ENCODE data around the gene CTSD.
A peak's percentile ranks its signal among the peaks of the same experiment; 100 is the strongest.

Gene CTSD

DNA sequence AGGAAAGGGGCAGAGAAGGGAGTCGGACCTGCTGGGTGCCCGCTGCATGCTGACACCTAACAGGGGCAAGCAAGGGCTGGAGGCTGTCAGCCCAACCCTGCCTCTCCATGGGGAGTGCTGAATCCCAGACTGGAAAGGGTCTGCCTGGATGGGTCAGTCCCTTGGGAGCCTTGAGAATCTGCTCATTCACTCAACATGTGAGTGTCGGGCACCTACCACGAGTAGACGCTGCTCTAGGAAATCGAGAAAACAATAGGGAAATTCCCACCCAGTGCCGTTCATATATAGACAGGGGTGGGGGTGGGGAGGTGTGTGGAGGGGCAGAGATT, 4.4 kb upstream of the CTSD start:
- no peak for DNase-seq

DNA sequence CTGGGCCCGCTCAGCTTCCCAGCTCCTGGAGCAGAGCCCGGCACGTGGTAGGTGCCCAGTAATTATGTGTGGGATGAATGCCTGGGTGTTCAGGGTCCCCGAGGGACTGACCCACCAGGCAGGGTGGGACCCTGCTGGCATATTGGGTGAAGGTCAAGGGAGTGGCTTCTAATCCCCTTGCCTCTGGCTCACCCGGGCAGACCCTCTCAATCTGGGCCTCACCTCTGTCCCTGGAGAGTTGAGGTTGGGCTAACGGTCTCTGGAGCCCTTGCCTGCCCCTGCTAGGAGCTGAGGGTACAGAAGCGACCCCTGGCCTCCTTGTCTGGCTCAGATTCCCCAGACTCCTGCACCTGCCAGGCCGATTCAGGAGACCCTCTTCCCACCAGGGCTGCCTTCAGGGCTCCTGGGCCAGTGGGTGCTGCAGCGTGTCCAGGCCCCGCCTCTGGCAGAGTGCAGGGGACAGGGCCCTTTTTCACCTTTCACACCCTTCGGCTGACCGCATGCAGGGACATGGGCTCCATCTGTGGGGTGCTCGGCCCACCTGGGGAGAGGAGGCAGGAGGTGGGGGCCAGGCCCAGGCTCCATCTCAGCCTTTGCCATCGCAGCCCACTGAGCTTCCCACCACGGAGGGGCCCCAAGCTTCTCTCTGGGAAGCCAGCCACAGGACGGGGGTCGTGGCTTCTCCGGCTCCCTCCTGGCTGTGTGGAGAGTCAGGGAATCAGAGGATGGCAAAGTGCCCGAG, 3.8 kb upstream of the CTSD start:
- DNase-seq, result no peak

DNA sequence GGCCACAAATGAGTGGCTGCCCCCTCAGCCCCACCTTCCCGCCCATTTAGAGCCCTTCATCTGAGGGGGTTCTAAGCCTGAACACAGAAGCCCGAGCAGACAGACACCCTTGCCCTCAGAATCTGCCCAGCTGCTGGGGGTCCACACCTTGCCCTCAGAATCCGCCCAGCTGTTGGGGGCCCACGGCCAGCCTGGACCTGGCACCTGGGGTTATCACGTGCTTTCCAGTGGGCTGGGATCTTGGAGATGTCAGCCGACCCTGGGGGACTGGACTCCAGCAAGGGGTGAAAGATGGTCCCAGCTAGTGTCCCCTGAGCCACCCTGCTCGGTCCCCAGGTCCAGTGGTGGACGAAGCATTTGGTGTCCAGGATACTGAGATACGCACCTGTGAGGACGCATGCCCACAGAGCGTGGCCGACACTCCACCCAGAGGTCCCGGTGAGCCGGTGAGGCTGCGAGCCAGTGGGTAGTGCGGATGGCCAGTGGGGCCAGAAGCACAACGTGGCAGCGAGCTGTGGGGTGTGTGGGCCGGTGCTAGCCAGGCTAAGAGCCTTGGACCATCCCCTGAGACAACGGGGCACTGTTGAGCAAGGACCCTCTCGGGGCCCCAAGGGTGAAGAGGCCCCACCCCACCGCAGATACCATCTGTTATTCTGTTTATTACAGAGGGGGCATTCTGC, 3.1 kb upstream of the CTSD start:
- DNase-seq, result no peak

DNA sequence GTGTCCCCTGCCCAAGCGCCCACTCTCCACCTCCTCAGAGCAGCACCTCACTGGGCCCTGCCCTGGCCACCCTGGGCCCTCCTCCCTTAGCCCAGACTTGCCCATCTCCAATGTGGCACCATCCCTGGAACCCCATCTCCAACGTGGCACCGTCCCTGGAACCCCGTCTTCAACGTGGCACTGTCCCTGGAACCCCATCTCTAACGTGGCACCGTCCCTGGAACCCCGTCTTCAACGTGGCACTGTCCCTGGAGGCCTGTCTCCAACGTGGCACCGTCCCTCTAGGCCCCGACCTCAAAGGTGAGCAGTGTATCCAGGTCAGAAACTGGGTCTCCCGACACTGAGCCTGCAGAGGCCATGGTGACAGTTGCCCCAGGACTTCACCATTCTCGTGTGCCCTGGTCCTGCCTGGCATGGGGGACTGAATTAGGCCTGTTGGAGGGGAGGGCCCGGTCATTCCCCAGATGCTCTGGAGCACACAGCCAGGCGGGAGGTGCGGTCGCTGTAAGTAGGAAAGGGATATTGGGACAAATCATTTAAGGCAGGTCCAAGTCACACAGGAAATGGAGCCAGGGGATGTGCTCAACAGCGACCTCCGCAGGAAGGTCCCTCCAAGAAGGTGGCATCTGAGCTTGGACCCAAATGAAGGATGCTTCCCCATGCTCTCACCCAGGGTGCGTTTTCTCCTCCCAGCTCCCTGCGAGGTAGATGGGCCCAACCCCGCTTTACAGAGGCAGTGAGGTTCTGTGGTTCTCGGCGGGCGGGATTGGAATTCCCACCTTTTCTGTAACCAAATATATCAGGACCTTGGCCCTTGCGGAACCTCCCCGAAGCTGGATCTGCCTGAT, 2.4 kb upstream of the CTSD start:
- no peak for DNase-seq

DNA sequence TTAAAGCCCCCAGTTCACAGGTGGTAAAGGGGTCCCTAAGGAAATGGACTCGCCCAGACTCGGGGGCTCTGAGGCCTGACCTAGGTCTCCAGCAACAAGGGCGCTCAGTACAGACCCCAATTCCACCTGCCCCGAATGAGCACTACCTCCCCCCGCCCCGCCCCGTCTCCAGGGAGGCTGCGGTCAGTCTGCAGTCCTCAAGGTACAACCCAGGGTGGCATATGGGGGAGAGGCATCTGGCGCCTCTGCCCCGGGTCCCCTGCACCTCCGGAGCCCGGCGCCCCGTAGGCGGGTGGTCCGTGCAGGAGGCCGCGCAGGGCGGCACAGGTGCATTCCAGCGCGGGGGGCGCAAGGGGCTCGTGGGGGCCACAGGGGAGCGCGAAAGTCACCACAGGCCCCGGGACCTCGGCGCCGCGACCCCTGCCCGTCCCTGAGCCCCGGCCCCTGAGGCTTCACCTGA, 361 bp downstream of the CTSD start:
- no peak for DNase-seq

DNA sequence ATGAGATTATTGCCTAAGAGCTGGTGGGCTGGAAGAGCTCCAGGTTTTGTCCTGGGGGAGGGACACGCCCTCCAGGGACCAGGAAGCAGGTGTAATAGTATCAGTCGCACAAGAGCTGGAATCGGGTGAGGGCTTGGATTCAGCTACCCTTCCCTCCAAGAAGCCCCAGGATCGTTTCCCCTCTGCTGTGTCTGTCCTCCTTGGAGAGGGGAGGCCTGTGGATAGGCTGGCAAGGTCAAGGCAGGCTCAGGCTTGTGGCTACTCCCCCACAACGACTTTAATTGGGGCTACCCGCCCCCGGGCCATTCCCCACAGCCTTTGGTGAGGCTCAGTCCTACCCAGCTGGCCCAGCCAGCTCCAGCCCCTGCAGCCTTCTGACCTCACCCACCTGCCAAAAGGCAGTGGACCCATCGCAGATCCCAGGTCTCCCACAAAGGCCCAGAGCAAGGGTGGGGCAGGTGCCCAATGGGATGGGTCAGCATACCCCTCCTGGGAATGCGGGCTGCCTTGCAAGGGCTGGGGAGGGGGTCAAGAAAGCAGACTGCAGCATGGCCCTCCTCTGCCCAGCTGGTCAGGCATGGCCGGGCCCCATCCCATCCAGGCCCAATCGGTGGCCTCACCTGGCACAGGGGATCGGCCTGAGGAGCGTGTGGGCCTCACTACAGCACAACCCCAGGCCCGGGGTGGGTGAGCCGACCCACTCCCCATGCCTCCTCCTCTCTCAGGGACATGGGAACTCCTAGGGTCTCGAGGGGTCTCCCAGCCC, 1.0 kb downstream of the CTSD start:
- no peak for DNase-seq

DNA sequence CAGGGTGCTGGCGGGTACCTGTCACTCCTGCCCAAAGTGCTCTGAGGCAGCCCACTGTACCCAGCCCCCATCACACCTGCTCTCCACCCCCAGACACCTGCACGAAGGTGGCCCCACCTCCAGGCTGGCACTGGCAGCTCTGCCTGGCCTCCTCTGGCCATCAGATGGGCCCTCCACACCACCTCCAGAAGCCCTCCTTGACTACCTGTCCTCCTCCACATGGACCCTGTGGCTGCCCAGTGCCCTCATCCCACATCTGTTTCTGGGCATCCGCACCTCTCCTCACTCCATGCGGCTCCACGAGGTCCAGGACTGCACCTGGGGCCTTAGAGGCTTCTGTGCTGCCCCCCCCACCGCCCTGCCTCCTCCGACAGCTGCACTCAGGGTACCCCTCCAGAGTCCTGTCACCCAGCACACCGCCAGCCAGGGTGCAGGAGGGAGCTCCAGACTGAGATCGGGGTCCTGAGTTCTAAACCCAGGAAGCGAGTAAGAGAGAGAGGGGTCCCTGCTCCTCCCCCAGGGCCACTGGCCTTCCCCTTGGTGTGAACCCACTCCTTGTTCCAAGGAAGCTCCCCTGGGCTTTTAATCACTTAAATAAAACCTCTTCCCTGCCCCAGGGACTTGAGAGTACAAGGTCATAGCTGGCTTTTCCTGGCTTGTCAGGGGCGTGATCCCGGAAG, 1.7 kb downstream of the CTSD start:
- DNase-seq, result no peak

DNA sequence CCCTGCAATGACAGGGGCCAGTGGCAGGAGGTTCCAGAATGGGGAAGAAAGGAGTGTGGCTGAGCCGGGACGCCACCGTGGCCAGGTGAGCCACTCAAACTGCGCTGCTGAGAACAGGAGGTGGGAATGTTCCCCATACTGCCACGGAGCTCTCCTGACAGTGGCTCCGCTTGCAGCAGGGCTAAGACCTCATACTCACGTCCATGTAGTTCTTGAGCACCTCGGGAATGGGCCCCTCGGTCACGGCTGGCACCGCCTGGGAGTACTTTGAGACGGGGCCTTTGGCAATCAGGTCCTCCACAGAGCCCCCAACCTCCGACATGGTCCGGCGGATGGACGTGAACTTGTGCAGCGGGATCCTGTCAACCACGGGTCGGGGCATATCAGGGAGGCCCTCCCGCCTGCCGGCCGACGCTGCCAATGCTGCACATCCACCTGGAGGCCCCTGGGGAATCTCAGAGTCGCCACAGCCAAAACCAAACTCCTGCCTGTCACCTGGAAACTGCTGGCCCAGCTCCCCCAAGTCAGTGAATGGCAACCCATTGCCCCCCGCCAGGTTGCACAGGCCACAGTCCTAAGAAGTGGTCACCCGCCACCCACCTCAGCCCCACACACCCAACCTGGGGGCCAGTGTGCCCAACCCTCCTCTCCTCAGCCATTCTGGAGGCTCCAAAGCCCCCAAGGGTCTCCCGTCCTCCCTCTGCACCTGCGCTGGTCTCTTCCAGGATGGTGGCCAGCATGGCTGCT, 2.4 kb downstream of the CTSD start:
- DNase-seq, result no peak

DNA sequence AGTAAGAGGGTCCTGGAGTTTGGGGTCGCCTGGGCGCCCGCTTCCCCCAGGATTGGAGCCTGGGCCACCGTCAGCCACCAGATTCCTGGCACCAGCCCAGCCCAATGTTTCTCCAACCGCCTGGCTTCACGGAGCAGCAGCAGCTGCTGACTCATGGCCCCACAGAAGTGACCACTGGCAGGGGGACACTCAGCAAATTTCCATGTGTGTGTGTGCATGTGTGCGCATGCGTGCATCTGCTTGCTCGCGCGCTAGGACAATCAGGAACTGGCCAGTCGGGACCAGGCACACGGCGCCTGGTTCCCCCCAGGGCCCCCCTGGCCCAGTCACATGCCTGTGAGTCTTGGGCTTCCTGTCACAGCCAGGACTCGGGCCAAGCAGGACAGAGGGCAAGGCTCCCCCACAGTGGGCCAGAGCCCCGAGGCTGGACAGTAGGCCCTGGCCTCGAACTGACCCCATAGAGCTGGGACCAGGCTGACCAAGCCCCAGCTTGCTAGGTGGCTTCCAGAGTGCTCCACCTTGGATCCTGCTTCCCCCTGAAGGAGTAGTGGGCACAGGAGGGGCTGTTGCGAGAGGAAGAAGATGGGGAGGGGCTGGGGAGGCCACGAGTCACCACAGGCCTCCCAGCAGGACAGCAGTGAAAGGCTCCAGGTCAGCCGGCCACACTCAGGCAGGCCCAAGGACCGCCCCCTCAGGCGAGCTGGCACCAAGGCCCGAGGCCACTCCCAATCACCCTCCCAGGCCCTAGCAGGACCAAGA, 3.2 kb downstream of the CTSD start:
- DNase-seq, result peak; percentile 91 to 94

DNA sequence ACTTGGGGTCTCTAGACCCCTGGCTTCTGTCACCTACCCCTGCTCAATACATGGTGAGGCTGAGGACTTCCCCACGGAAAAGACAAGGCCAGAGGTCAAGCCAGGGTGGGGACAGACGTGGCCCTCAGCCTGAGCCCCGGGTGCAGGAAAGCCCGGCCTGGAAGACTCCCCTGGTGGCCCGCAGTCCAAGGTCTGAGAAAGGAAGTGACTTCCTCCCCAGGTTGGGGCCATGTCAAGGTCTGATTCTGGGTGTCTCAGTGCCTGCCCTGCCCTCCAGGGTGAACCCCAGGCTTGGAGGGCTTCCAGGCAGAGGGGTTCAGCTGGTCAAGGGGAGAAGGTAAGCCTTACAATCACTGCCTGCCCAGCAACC, 3.9 kb downstream of the CTSD start:
- no peak for DNase-seq

DNA sequence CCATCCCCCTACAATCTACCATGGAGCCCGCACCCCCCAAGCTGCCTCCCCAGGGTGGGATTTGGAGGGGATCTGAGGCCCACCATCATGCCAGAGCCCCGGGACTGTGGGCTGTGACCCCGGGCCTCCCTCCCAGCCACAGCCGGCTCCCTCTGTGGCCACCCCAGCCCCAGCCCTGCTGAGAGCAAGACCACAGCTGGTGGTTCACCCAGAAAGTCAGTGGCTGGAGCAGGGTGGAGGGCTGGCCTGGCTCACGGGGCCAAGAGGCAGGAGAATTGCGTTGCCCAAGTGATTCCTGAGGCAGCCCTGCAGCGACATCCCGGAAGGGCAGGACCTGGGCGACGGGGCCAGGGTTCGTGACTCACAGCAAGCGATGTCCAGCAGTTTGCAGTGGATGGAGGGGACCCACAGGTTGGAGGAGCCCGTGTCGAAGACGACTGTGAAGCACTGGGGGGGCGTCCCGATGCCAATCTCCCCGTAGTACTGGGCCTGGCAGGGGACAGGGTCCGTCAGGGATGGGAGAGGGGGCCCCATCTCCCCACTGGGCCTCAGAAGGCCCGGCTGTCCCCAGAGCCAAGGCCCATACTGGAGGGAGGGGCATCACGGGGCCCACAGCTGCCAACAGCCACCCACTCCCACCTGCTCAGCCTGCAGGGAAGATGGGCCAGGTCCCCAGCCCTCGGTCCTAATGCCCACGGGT, 4.4 kb downstream of the CTSD start:
- DNase-seq, result no peak

DNA sequence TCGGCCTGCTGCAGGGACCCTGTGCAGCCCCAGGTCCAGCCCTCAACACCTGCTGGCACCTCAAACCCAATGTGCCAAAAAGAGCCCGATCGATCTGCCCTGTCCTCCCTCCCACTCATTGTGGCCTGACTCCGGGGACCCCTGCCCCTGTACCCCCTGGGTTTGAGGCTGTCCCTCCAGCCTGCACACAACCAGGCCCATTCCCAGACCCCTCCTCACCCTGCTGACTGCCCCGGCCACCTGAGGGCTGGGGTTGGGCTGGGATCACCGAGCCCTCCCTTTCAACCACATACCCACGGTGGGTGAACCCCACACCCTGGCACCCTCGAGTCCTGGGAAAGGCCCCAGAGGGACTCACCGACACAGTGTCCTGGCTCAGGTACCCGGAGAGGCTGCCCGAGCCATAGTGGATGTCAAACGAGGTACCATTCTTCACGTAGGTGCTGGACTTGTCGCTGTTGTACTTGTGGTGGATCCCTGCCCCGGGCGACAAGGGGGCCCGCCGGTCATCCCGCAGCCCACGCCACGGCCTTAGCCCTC, 5.0 kb downstream of the CTSD start:
- DNase-seq, result no peak

DNA sequence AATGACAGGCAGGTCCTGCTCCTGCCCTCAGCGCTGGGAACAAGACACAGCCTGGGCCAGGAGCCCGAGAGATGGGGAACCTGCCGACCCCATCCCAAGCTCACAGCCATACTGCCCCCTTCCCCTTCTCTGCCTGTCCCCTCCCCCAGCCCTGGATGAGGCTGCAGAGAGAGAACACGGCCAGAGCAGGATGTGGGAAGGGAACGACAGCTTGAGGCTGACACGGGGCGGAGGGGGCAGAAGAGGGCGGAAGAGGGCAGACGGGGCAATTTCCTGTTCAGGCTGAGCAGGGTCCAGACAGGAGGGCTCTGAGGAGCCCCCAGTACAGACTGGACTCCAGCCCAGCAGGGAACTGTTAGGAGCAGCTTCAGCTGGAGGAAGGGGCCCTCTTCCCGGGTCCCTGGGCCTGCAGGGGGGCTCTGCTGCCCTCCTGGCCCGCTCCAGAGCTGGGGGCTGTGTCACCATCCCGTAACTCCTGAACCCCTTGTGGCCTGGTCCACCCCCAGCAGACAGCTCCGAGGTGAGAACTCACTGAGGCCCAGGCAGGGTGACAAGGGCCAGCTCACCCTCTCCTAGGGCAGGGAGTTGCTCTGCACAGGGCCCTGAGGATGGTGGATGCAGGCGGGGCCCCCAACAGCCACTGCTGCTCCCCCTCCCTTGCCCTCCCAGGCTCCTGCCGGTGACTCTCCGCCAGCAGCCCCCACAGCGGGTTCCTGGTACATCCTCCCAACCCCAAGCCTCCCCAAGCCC, 5.7 kb downstream of the CTSD start:
- no peak for DNase-seq

DNA sequence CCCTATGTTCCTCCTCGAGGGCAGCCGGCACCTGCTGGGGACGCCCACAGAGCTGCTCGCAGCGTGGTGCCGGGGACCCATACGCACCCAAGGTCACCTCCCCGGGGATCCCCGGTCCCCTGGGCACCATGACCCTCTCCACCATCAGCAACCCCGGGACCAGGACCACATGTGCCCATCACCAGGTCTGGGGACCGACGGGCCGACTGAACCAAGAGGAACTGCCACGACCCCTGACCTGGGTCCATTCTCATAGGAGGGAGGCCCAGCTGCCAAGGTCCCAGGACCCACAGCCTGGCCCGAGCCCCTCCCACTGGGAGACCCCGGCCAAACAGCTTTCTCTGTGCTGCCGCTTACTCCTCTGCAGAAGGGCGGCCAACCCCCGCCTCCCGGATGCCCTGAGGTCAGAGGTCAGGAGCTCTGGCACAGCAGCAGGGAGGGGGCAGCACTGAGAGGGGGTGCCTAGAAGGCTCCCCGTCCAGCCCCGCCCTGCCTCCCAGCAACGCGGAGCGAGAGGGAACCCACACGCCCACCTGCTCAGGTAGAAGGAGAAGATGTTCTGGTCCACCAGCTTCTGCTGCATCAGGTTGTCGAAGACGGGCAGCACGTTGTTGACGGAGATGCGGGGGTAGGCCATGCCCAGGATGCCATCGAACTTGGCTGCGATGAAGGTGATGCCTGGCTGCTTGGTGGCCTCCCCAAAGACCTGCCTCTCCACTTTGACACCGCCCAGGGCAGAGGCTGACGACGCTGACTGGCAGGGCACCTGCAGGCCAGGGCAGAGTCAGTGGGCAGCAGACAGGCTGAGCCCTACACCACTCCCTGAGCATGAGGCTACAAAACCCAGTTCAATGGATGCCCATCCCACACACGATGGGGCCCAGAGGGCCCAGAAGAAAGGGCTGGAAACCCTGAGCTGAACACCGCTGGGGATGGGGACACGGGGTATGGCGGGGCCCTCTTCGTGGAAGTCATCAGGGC, 6.6 kb downstream of the CTSD start:
- no peak for DNase-seq

DNA sequence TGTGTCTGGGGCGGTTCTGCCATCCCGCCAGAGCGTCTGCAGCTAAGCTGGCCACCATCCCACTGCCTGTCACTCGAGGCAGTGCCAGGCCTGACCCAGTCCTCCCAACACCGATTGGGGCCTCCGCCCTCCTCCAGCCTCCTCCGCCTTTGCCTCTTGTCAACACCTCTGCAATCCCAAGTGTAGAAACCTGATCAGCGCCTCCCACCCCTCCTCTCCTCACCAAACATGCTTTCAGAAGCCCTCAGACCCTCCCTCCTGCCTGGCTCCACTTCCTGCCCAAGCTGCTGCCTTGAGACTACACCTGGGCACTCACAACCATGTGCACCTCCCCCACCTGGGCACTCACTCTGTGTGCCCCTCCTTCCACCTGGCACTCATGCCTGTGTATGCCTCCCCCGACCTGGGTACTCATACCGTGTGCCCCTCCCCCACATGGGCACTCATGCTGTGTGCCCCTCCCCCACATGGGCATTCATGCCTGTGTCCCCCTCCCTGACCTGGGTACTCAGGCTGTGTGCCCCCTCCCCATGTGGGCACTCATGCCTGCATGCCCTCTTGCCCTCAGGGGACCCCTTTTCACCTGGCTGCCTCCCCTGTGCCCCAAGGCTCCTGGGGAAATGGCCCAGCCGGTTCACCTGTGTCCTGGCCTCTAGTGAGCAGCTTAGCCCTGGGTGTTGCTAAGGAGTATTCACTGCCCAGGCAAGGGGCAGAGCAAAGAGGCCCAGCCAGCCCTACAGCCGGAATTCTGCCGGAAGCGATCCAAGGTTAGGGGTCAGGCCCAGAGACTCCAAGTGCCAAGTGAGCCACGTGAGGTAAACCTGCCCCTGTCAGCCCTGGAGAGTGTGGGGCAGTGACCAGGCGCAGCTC, 7.8 kb downstream of the CTSD start:
- no peak for DNase-seq

DNA sequence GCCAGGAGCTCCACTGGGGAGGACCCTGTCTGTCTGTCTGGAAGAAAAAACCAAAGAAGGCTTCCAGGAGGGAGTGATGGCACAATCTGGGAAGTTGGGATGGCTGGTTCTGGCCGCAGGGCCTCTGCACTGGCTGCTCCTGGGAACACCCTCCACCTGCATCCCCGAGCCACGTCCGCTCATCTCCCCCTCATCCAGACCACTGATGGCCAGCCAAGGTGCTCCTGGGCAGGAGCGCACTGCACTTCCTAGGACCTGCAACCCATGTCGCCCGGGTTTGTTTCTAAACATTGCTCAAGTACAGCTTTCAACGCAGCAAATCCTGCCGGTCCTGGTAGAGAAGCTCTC, 8.4 kb downstream of the CTSD start:
- no peak for DNase-seq
